Chondrocyte (in vitro differentiated cells): ENCODE results near the gene CTNNA1. TPM values are rescaled to one million over a fixed set of nuclear protein-coding genes. Genes with fewer than 3 reads are reported as not detected.

ENCODE experiments used
- DNase-seq: peaks from one replicate; pipeline ENCODE4 v3.0.0; 2021; ENCODE audit warnings: mixed read lengths, low spot score
- H3K27ac Mint-ChIP-seq: one replicate; pipeline ENCODE4 v1.8.0; 2021; ENCODE audit warnings: mild to moderate bottlenecking, moderate library complexity, mixed read lengths; ENCODE audit not compliant: unreplicated experiment
- H3K27me3 Mint-ChIP-seq: 2 replicates; pipeline ENCODE4 v1.8.0; 2021; ENCODE audit warnings: low read depth, mixed read lengths
- H3K36me3 Mint-ChIP-seq: 2 replicates; pipeline ENCODE4 v1.8.0; 2021; ENCODE audit warnings: low read depth, mixed read lengths
- H3K4me1 Mint-ChIP-seq: 2 replicates; pipeline ENCODE4 v1.8.0; 2021; ENCODE audit warnings: low read depth, mild to moderate bottlenecking, mixed read lengths
- H3K4me3 Mint-ChIP-seq: one replicate; pipeline ENCODE4 v1.8.0; 2021; ENCODE audit warnings: mild to moderate bottlenecking, moderate library complexity, mixed read lengths; ENCODE audit not compliant: unreplicated experiment
- H3K9me3 Mint-ChIP-seq: 2 replicates; pipeline ENCODE4 v1.8.0; 2021; ENCODE audit warnings: low read depth, mixed read lengths
- total RNA-seq: library from RNA; stranded (reverse); gene quantifications from 3 replicates; pipeline ENCODE4 v1.2.1, GENCODE V29; 2021
- TF ChIP-seq, protein P1 (sequence below): fragments of 200-600 bp; sonication (generic); IDR thresholded peaks from 2 replicates; pipeline ENCODE4 v1.5.0; 2021; ENCODE audit warnings: antibody characterized with exemption, mild to moderate bottlenecking, moderate library complexity

CTNNA1 gene
- total RNA-seq, 1 donor from 2014 or later = 397 TPM

DNA sequence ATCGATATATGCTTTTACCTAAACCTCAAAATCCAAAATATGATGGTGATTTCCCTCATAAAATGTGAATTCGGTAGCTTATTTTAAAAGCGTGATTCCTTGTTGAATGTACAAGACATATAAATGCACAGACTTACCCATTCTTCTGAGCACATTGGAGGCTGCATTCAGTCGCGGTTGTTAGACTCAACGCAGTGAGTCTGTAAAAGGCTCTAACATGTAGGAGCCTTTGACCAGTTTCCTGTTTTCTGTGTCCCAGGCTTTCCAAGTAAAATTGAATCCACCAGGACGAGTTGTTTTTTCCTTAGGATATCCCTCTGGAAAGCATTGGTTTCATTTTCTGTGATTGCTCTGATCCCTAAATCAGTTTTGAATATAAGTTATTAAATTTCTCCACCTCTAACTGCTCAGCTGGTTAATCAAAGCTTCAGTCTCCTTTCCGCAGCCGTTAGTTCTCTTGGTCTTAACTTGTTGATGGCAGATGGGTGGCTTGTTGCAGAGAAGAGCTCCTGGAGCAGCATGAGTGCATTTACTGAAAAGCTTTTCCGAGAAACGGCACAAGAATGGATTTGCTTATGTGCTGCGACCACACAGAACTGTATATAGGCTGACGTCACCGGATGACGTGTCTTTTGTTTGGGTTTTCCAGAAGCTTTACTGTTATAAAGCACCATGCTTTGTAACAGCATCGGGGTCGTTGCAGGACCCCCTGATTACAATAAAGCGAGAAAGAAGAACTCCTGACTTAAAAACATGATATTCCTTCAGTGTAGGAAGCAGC is 121.7 kb downstream of the CTNNA1 start, which contains the start of gene LRRTM2:
LRRTM2 (minus strand) TSS at position 565 of the 781 bp plus-strand sequence; CDS start at position 141, 424 bp downstream.
- Mint-ChIP-seq H3K9me3 (no peaks in the 10 kb centered on the region), H3K36me3 (no peaks in the 10 kb centered on the region), H3K27ac (peak within 1 kb of the TSS; percentile 60), H3K4me3 (no peak within 1 kb of the TSS), H3K27me3 (no peaks in the 10 kb centered on the region), H3K4me1 (peaks cover 73% of the 10 kb centered on the region)
- TF ChIP-seq, protein P1, sequence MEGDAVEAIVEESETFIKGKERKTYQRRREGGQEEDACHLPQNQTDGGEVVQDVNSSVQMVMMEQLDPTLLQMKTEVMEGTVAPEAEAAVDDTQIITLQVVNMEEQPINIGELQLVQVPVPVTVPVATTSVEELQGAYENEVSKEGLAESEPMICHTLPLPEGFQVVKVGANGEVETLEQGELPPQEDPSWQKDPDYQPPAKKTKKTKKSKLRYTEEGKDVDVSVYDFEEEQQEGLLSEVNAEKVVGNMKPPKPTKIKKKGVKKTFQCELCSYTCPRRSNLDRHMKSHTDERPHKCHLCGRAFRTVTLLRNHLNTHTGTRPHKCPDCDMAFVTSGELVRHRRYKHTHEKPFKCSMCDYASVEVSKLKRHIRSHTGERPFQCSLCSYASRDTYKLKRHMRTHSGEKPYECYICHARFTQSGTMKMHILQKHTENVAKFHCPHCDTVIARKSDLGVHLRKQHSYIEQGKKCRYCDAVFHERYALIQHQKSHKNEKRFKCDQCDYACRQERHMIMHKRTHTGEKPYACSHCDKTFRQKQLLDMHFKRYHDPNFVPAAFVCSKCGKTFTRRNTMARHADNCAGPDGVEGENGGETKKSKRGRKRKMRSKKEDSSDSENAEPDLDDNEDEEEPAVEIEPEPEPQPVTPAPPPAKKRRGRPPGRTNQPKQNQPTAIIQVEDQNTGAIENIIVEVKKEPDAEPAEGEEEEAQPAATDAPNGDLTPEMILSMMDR = no peak
- no peak for DNase-seq

DNA sequence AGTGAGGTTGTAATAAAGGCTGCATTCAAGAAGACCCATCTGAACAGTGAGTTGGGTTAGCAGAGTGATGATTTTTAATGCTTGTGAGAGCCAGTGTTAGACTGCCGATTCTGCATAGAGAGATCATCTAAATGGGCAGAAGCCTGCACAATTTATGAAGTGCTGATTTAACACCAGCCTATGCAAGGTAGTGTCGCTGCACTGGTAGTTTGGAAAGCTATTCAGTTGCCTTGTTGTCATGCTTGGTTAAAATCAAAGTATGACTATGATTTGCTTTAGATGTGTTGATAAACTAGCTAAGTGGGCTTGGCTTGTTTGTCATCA is 122.3 kb downstream of the CTNNA1 start:
- no peak overlapping the region for H3K4me3 Mint-ChIP-seq
- no peaks in the 10 kb centered on the region for H3K27me3 Mint-ChIP-seq
- H3K9me3 Mint-ChIP-seq = no peaks in the 10 kb centered on the region
- TF ChIP-seq, protein P1 = no peak
- H3K4me1 Mint-ChIP-seq = peaks cover 70% of the 10 kb centered on the region
- DNase-seq = no peak
- peaks cover 2% of the 10 kb centered on the region for H3K36me3 Mint-ChIP-seq
- H3K27ac Mint-ChIP-seq = no peak overlapping the region

DNA sequence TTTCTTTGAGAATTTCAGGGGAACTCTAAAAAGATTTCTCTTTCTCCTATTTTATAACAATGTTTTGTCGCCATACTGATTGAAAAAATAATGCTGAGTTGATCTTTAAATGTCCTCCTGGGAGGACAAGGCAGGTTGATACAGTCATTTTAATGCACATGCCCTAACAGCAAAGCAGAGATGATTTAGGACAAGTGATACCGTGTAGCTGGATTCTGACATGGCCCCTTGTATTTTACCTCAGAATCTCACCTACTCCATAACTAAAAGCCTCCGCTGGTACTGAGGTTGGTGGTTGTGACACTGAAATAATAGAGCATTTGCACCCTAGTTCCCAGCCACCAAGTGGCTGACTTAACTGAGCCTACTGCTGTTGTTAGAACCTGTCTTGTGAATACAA is 122.7 kb downstream of the CTNNA1 start:
- H3K4me3 Mint-ChIP-seq = no peak overlapping the region
- peaks cover 70% of the 10 kb centered on the region for H3K4me1 Mint-ChIP-seq
- no peaks in the 10 kb centered on the region for H3K9me3 Mint-ChIP-seq
- H3K27ac Mint-ChIP-seq = no peak overlapping the region
- no peak for DNase-seq
- TF ChIP-seq, protein P1 = no peak
- H3K36me3 Mint-ChIP-seq = peaks cover 2% of the 10 kb centered on the region
- H3K27me3 Mint-ChIP-seq = no peaks in the 10 kb centered on the region

DNA sequence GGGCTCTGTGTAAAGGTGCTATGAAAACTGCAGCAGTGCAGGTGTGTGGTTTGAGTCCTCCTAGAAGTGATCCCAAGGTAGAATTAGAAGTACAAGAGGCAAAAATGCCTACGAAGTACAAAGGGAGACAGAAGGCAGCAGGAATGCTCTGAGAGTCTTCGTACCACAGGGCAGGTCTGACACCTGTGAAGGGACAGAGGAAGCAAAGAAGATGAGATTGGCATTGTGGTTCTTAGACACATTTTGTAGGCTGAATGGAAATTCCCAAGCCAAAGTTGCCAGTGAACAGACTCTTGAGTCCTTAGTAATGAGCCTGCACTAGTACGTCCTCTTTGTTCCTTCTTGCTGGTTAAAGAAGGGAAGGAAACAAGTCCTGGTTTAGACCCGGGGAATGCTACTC is 123.6 kb downstream of the CTNNA1 start:
- peaks cover 2% of the 10 kb centered on the region for H3K36me3 Mint-ChIP-seq
- no peak overlapping the region for H3K27ac Mint-ChIP-seq
- DNase-seq = no peak
- H3K4me1 Mint-ChIP-seq = peaks cover 62% of the 10 kb centered on the region
- H3K27me3 Mint-ChIP-seq = no peaks in the 10 kb centered on the region
- H3K4me3 Mint-ChIP-seq = no peak overlapping the region
- H3K9me3 Mint-ChIP-seq = no peaks in the 10 kb centered on the region
- TF ChIP-seq, protein P1 = no peak

DNA sequence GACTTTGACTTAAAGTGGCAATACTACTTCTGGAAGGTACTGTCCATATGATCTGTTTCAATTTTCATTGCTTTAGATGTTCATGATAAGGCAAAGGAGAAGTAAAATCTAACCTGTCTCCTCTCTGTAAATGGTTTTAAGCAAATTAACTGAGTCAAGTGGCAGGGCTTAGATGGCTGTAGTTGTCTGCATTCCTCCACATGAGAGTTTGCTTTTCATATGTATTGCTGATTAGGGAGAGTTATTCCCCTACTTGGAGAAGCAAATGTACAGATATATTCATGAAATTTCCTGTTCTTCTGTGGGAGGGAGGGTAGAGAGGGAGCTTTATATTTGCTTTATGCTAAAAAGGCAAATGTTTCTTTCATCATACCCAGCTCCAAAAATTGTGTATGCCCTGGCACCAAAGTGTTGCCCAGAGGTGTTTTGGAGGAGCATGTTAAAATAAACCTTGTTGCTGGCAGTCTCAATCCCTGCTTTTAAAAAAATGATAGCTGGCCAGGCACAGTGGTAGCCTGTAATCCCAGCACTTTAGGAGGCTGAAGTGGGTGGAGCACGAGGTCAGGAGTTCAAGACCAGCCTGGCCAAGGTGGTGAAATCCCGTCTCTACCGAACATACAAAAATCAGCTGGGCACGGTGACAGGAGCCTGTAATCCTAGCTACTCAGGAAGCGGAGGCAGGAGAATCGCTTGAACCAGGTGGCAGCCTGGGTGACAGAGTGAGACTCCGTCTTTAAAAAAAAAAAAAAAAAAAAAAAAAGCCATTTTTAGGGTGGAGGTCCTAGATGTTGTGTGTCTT is 125.4 kb downstream of the CTNNA1 start:
- H3K9me3 Mint-ChIP-seq = no peaks in the 10 kb centered on the region
- H3K36me3 Mint-ChIP-seq = peaks cover 2% of the 10 kb centered on the region
- peaks cover 52% of the 10 kb centered on the region for H3K4me1 Mint-ChIP-seq
- no peaks in the 10 kb centered on the region for H3K27me3 Mint-ChIP-seq
- no peak for DNase-seq
- H3K4me3 Mint-ChIP-seq = no peak overlapping the region
- TF ChIP-seq, protein P1 = no peak
- no peak overlapping the region for H3K27ac Mint-ChIP-seq
